Measurements from ENCODE around the gene C10orf67.
"Not testable (repeated sequence)": the region's sequence is repeated elsewhere in the genome, so short reads cannot be mapped to it uniquely, and the experiment has no call there.

The C10orf67 gene

GRCh38 chr10:23344241-23344841 is at the start of gene C10orf67:
TSS of gene C10orf67 (minus strand) at chr10:23344797. CDS start at chr10:23344774, 23 bp downstream.
- peak within 1 kb of the TSS; percentile 48; the same call in 1 of the 2 replicates for H3K9ac ChIP-seq (ENCODE audit: low read length)

DNA sequence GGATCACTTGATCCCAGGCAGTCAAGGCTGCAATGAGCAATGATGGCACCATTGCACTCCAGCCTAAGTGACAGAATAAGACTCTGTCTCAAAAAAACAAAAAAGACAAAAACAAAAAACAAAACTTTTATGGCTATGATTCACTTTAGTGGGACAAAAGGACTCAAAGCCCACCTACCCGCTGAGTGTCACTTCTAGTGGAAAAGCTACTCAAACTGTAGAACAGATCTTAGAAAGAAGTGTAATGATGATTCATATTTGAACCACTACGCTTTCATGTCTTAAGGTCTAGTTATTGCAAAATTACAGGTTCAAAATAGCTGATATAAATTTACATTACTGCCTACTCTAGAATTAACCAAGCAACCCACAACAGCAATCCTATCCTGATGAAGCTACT is 47.2 kb upstream of the C10orf67 start:
- Histone ChIP-seq H3K27ac (ENCODE audit: low read length) (no peak overlapping the region), H3K4me1 (ENCODE audit: low read length) (peaks cover 3% of the 10 kb centered on the region; the same call in 1 of the 2 replicates), H3K4me2 (ENCODE audit: low read length) (no peak overlapping the region), H3K79me2 (ENCODE audit: low read length) (no peaks in the 10 kb centered on the region), H3K36me3 (replicated peaks; ENCODE audit: low read depth, low read length) (no peaks in the 10 kb centered on the region), H3K9ac (ENCODE audit: low read length) (no peak overlapping the region), H3K9me3 (ENCODE audit: insufficient read depth, low read length) (no peaks in the 10 kb centered on the region), H3K4me3 (ENCODE audit: low read length) (no peak overlapping the region), H2AFZ (ENCODE audit: low read depth, low read length) (no peak overlapping the region), H3K27me3 (ENCODE audit: low read depth, low read length) (no peaks in the 10 kb centered on the region), H4K20me1 (ENCODE audit: insufficient read depth, low read length) (no peaks in the 10 kb centered on the region)
- TF ChIP-seq, protein P1, sequence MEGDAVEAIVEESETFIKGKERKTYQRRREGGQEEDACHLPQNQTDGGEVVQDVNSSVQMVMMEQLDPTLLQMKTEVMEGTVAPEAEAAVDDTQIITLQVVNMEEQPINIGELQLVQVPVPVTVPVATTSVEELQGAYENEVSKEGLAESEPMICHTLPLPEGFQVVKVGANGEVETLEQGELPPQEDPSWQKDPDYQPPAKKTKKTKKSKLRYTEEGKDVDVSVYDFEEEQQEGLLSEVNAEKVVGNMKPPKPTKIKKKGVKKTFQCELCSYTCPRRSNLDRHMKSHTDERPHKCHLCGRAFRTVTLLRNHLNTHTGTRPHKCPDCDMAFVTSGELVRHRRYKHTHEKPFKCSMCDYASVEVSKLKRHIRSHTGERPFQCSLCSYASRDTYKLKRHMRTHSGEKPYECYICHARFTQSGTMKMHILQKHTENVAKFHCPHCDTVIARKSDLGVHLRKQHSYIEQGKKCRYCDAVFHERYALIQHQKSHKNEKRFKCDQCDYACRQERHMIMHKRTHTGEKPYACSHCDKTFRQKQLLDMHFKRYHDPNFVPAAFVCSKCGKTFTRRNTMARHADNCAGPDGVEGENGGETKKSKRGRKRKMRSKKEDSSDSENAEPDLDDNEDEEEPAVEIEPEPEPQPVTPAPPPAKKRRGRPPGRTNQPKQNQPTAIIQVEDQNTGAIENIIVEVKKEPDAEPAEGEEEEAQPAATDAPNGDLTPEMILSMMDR (IDR thresholded peaks at IDR 0.05; ENCODE audit: low read depth, low read length) = no peak
- no peak for TF ChIP-seq EZH2phosphoT487 (IDR thresholded peaks at IDR 0.05; ENCODE audit: low read depth)

More at GRCh38 chr10:23344241-23344841, at the start of gene C10orf67:
- peak within 1 kb of the TSS; percentile 76 for H3K4me3 ChIP-seq (ENCODE audit: low read length)
- peak within 1 kb of the TSS; percentile 96 for H2AFZ ChIP-seq (ENCODE audit: low read depth, low read length)
- H4K20me1 ChIP-seq (ENCODE audit: insufficient read depth, low read length) = no peaks in the 10 kb centered on the region
- no peaks in the 10 kb centered on the region for H3K4me1 ChIP-seq (ENCODE audit: low read length)
- no peaks in the 10 kb centered on the region for H3K36me3 ChIP-seq (replicated peaks; ENCODE audit: low read depth, low read length)
- TF ChIP-seq, protein P1 (IDR thresholded peaks at IDR 0.05; ENCODE audit: low read depth, low read length) = no peak
- no peak for TF ChIP-seq EZH2phosphoT487 (IDR thresholded peaks at IDR 0.05; ENCODE audit: low read depth)
- H3K27me3 ChIP-seq (ENCODE audit: low read depth, low read length) = no peaks in the 10 kb centered on the region
- H3K4me2 ChIP-seq (ENCODE audit: low read length) = peak within 1 kb of the TSS; percentile 76
- H3K27ac ChIP-seq (ENCODE audit: low read length) = no peak within 1 kb of the TSS
- no peaks in the 10 kb centered on the region for H3K9me3 ChIP-seq (ENCODE audit: insufficient read depth, low read length)
- H3K79me2 ChIP-seq (ENCODE audit: low read length) = no peaks in the 10 kb centered on the region

GRCh38 chr10:23390809-23391208 is 46.2 kb upstream of the C10orf67 start:
- H3K27ac ChIP-seq (ENCODE audit: low read length) = no peak overlapping the region
- TF ChIP-seq, protein P1 (IDR thresholded peaks at IDR 0.05; ENCODE audit: low read depth, low read length) = no peak
- TF ChIP-seq EZH2phosphoT487 (IDR thresholded peaks at IDR 0.05; ENCODE audit: low read depth) = no peak

DNA sequence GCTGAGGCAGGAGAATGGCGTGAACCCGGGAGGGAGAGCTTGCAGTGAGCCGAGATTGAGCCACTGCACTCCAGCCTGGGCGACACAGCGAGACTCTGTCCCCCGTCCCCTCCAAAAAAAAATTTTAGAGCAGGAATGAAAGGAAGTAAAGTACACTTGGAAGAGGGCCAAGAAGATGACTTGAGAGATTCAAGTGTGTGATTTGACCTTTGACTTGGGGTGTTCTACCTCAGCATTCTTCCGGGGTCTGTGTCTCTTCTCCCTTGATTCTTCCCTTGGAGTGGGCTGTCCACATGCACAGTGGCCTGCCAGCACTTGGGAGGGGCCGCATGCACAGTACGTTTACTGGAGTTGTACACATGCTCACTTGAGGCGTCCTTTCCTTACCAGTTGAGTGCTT is 45.8 kb upstream of the C10orf67 start:
- not testable (repeated sequence) for H3K9ac ChIP-seq (ENCODE audit: low read length); H3K9me3 ChIP-seq (ENCODE audit: insufficient read depth, low read length); H3K4me2 ChIP-seq (ENCODE audit: low read length); H3K36me3 ChIP-seq (replicated peaks; ENCODE audit: low read depth, low read length); H3K27me3 ChIP-seq (ENCODE audit: low read depth, low read length); H3K4me1 ChIP-seq (ENCODE audit: low read length); H3K79me2 ChIP-seq (ENCODE audit: low read length); H4K20me1 ChIP-seq (ENCODE audit: insufficient read depth, low read length); H3K27ac ChIP-seq (ENCODE audit: low read length); H3K4me3 ChIP-seq (ENCODE audit: low read length); H2AFZ ChIP-seq (ENCODE audit: low read depth, low read length)

More at GRCh38 chr10:23390809-23391208, 46.2 kb upstream of the C10orf67 start:
- H3K4me2 ChIP-seq (ENCODE audit: low read length) = no peak overlapping the region
- no peaks in the 10 kb centered on the region for H4K20me1 ChIP-seq (ENCODE audit: insufficient read depth, low read length)
- H3K27me3 ChIP-seq (ENCODE audit: low read depth, low read length) = no peaks in the 10 kb centered on the region
- peaks cover 3% of the 10 kb centered on the region; the same call in 1 of the 2 replicates for H3K4me1 ChIP-seq (ENCODE audit: low read length)
- no peak overlapping the region for H2AFZ ChIP-seq (ENCODE audit: low read depth, low read length)
- H3K4me3 ChIP-seq (ENCODE audit: low read length) = no peak overlapping the region
- no peak overlapping the region for H3K9ac ChIP-seq (ENCODE audit: low read length)
- no peaks in the 10 kb centered on the region for H3K9me3 ChIP-seq (ENCODE audit: insufficient read depth, low read length)
- H3K36me3 ChIP-seq (replicated peaks; ENCODE audit: low read depth, low read length) = no peaks in the 10 kb centered on the region
- no peaks in the 10 kb centered on the region for H3K79me2 ChIP-seq (ENCODE audit: low read length)

DNA sequence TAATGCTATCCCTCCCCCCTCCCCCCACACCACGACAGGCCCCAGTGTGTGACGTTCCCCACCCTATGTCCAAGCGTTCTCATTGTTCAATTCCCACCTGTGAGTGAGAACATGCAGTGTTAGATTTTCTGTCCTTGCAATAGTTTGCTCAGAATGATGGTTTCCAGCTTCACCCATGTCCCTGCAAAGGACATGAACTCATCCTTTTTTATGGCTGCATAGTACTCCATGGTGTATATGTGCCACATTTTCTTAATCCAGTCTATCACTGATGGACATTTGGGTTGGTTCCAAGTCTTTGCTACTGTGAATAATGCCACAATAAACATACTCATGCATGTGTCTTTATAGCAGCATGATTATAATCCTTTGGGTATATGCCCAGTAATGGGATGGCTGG is 42.9 kb upstream of the C10orf67 start:
- not testable (repeated sequence) for H3K36me3 ChIP-seq (replicated peaks; ENCODE audit: low read depth, low read length); H2AFZ ChIP-seq (ENCODE audit: low read depth, low read length); H3K4me3 ChIP-seq (ENCODE audit: low read length); H4K20me1 ChIP-seq (ENCODE audit: insufficient read depth, low read length); H3K27ac ChIP-seq (ENCODE audit: low read length); H3K4me2 ChIP-seq (ENCODE audit: low read length); H3K27me3 ChIP-seq (ENCODE audit: low read depth, low read length); H3K9me3 ChIP-seq (ENCODE audit: insufficient read depth, low read length); H3K9ac ChIP-seq (ENCODE audit: low read length); H3K4me1 ChIP-seq (ENCODE audit: low read length); H3K79me2 ChIP-seq (ENCODE audit: low read length)
